ENCODE measurements around the gene DUSP12.

DUSP12 gene

GRCh38 chr1:161799792-161800191, 50.2 kb downstream of the DUSP12 start:
- TF ChIP-seq GATA1 (IDR thresholded peaks at IDR 0.05; ENCODE audit: low read depth, low read length) (no peak), POLR2A (IDR thresholded peaks at IDR 0.05; ENCODE audit: low read length) (no peak)

GRCh38 chr1:161801955-161802354, 52.4 kb downstream of the DUSP12 start:
- DNase-seq: no peak
- TF ChIP-seq POLR2A (IDR thresholded peaks at IDR 0.05; ENCODE audit: low read length): no peak
- no peak for TF ChIP-seq GATA1 (IDR thresholded peaks at IDR 0.05; ENCODE audit: low read depth, low read length)

More at GRCh38 chr1:161799792-161800191, 50.2 kb downstream of the DUSP12 start:
- DNase-seq: no peak

DNA sequence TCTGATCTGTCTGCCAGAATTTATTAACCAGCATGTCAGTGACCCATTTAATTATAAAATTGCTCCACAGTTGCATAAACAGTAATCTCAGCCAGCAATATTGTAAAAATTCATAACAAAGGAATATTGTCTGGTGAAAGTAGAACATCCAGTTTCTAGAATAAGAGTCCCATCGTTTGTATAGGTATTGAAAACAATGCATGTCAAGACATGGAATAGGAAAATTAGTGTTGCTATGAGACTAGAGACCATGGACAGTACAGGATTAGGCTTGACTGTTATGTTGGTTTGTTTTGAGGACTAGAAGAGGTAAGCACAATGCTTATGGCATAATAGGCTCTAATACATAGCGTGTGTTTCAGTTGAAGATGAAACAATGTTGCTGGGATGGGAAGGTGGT, 53.6 kb downstream of the DUSP12 start:
- TF ChIP-seq POLR2A (IDR thresholded peaks at IDR 0.05; ENCODE audit: low read length) (no peak), GATA1 (IDR thresholded peaks at IDR 0.05; ENCODE audit: low read depth, low read length) (no peak)

DNA sequence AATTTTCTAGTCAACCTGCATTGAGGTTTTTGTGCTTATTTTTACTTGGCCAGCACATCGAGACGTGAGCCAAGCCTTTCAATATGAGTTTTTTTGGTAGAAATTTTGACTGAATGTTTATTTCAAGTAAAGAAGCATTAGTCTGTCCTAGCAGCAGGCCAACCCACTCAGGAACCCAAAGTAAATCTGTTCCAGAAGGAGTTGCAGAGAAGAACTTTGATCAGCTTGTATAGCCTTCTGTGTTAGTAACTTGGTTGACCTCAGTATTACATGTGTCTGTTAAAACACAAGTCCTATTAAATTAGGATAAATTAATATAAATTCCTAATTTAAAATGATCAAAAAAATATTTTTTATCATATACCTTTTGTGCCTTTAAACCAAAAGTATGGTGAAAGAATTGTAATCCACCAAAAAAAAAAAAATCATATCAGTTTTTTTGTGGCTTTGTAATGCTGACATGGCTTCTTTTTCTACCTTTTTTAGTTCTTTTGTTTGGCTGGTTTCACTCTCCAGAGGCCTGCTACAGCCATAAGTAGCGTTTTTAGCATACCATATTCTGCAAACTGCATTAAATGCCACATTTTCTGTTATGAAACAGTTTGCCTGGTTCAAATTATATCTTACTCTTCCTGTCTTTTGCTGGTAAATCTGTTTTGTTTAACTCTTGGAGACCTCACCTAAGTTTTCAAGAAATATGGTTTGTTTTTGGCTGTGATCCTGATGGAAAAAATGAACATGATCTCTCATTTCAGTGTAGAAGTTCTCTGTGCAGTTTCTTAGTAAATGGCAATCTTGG, 56.0 kb downstream of the DUSP12 start:
- no peak for DNase-seq
- TF ChIP-seq POLR2A (IDR thresholded peaks at IDR 0.05; ENCODE audit: low read length): no peak
- TF ChIP-seq GATA1 (IDR thresholded peaks at IDR 0.05; ENCODE audit: low read depth, low read length): no peak

More for the DNA sequence above, 53.6 kb downstream of the DUSP12 start:
- no peak for DNase-seq
